ENCODE measurements around the gene NCKAP5.
A peak's percentile ranks its signal among the peaks of the same experiment; 100 is the strongest.

Gene NCKAP5

GRCh38 chr2:133574186-133574585 lies 5.9 kb upstream of the NCKAP5 start:
- DNase-seq (ENCODE audit: low spot score) = no peak

GRCh38 chr2:133573491-133574162 lies 5.4 kb upstream of the NCKAP5 start:
- no peak for DNase-seq (ENCODE audit: low spot score)

GRCh38 chr2:133571249-133571648 lies 3.0 kb upstream of the NCKAP5 start:
- DNase-seq (ENCODE audit: low spot score) = no peak

DNA sequence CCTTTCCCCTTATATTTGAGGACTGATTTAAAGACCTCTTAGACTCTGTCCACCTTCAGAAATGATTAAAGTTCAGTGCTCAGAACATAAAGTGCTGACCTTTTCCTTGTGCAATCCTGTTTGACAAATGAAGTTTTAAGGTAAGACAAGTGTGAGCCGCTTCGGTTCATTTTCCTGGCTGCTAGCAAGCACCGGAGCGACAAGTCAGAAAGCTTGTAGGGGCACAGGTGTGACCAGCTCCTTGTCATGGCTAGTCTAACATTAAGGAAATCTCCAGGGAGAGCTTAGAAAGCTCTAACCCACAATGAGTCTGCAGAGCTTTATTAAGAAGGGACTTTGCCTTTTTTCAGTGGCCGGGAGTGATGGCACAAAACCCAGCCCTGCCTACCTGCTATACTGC lies 2.3 kb upstream of the NCKAP5 start:
- DNase-seq (ENCODE audit: low spot score) = no peak

DNA sequence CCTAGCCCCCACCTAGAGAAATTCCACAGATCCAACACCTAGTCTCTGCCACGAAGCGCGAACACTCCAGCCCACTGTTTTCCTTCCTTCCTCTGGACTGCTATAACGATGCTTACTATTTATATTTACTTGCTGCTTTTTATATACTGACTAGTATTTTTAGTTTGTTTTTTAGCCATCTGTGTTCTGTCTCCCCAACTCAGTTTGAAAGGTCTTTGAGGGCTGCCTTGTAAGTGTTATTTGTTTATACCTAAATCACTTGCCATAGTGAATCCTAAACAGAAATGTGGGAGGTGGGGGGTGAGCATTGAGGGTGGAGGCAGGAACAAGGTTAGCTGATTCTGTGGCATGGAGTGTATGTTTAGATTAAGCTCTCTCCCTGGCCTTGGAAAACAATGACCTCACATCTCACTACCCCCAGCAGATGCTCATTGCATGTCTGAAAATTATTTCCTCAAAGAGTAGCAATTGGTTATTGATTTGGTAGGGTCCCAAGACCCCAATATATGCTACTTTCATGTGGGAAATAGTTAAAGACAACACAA lies 1.1 kb upstream of the NCKAP5 start:
- no peak for DNase-seq (ENCODE audit: low spot score)

- DNase-seq (ENCODE audit: low spot score) = no peak
Observed at GRCh38 chr2:133568598-133568997, 335 bp upstream of the NCKAP5 start.

DNA sequence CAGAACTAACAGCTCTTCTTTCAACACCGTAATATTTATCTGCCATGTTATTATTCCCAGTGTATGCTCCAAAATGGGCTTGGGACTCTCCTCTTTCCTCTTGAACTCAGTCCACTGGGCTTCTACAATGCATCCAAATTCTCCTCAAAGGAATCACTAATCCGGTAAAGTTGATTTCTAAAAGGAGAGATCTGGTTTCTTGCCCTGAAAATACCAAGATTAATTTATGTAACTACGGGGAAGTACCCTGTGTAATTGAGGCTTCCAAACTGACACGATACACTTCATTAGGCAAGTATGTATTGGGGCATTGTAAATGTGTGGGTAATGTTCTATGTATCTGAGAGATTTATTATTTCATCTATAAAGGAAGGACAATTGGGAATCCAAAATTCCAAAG lies 5.7 kb downstream of the NCKAP5 start:
- DNase-seq (ENCODE audit: low spot score) = no peak

GRCh38 chr2:133561045-133561852 lies 7.0 kb downstream of the NCKAP5 start:
- no peak for DNase-seq (ENCODE audit: low spot score)

DNA sequence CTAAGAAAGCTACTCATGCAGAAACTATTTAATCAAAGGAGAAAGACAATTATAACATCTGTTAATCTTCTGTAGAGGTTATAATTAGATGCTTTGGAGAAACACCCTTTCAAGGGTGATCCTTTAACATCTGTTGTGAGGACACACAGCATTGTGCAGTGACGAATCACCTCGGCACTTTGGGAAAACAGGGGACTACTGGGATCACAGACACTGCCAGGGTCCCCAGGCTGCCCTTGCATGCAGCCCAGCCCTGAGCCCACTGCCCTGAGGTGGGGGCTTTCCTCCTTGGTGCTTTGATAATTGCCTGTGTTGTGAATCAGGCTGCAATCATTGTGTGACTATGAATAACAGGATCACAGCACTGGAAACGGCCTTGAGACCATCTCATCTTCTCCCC lies 10.6 kb downstream of the NCKAP5 start:
- DNase-seq (ENCODE audit: low spot score) = no peak

DNA sequence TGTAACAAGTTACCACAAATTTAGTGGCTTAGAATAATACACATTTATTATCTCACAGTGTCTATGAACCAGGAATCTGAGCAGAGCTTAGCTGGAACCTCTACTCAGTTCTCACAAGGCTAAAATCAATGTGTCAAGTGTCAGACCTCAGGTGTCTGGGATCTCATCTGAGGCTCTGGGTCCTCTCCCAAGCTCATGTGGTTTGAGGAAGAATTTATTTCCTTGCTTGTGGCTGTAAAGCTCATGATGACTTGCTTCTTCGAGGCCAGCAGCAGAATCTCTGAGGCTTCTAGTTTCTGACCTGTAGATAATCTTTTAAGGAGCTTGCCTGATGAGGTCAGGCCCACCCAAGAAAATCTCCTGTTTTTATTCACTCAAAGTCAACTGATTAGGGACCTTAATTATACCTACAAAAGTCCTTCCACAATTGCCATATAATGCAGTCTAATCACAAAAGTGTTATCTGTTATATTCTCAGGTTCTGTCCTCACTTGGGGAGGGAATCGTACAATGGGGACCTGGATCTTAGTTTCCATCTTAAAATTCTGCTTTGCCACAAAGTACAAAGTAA lies 14.3 kb downstream of the NCKAP5 start:
- DNase-seq (ENCODE audit: low spot score) = no peak

GRCh38 chr2:133553251-133553650 lies 15.0 kb downstream of the NCKAP5 start:
- DNase-seq (ENCODE audit: low spot score) = no peak

DNA sequence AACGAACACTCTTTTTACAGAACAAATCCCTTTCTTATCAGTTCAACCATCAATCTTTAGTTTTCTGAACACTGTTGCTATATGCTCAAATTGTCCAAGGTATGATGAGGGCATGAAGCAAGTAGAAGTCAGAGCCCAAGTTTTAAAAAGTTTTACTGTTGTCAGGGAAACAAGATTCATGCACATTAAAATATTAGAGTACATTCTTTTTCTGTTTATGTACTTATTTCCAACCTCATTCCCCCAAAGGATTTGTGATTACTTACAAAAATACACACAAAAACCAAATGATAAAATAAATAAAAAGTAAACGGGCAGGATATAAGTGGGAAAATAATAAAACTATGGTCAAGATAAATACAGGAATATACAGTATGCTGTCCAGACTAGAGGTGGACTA lies 15.4 kb downstream of the NCKAP5 start:
- DNase-seq (ENCODE audit: low spot score) = peak; percentile 37

GRCh38 chr2:133541797-133542196 lies 26.5 kb downstream of the NCKAP5 start:
- DNase-seq (ENCODE audit: low spot score) = no peak

GRCh38 chr2:133541376-133541775 lies 26.9 kb downstream of the NCKAP5 start:
- DNase-seq (ENCODE audit: low spot score) = no peak

GRCh38 chr2:133532919-133533318 lies 35.3 kb downstream of the NCKAP5 start:
- no peak for DNase-seq (ENCODE audit: low spot score)

- no peak for DNase-seq (ENCODE audit: low spot score)
Observed at GRCh38 chr2:133531382-133531781, 36.9 kb downstream of the NCKAP5 start.

- no peak for DNase-seq (ENCODE audit: low spot score)
Observed at GRCh38 chr2:133530645-133531044, 37.6 kb downstream of the NCKAP5 start.

GRCh38 chr2:133526530-133527300 lies 41.5 kb downstream of the NCKAP5 start:
- no peak for DNase-seq (ENCODE audit: low spot score)

GRCh38 chr2:133525613-133526529 lies 42.4 kb downstream of the NCKAP5 start:
- DNase-seq (ENCODE audit: low spot score) = no peak

- DNase-seq (ENCODE audit: low spot score) = no peak
Observed at GRCh38 chr2:133525090-133525489, 43.2 kb downstream of the NCKAP5 start.

- no peak for DNase-seq (ENCODE audit: low spot score)
Observed at GRCh38 chr2:133523406-133523805, 44.9 kb downstream of the NCKAP5 start.

Data from hepatic stellate cell (primary cell).